GM12891 (cell line): ENCODE results near the gene ACAD11.
"Not testable (repeated sequence)": the region's sequence is repeated elsewhere in the genome, so short reads cannot be mapped to it uniquely, and the experiment has no call there.

Source experiments
- POLR2A ChIP-seq: IDR thresholded peaks from 2 replicates; pipeline ENCODE4 v1.6.1; 2011; ENCODE audit warnings: low read depth, low read length, control low read depth
- TAF1 ChIP-seq: IDR thresholded peaks from 2 replicates; pipeline ENCODE4 v1.6.1; 2011; ENCODE audit warnings: low read depth, low read length, control low read depth

DNA sequence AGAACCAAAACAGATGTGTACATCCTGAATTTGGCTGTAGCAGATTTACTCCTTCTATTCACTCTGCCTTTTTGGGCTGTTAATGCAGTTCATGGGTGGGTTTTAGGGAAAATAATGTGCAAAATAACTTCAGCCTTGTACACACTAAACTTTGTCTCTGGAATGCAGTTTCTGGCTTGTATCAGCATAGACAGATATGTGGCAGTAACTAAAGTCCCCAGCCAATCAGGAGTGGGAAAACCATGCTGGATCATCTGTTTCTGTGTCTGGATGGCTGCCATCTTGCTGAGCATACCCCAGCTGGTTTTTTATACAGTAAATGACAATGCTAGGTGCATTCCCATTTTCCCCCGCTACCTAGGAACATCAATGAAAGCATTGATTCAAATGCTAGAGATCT is 59.0 kb downstream of the ACAD11 start:
- not testable (repeated sequence) for TF ChIP-seq TAF1, POLR2A
